Endometrial microvascular endothelial cells (primary cell): ENCODE measurements around the gene ZFC3H1. TPM values are rescaled to one million over a fixed set of nuclear protein-coding genes. Genes with fewer than 3 reads are reported as not detected.
"Not testable (repeated sequence)": the region's sequence is repeated elsewhere in the genome, so short reads cannot be mapped to it uniquely, and the experiment has no call there.

ENCODE experiments used
- in situ Hi-C: cut with HindIII; loops from 2 replicates; pipeline ENCODE4 v1.10.0; 2017; ENCODE audit warnings: low sequenced_read_pairs, low pct_unique_long_range_greater_than_20kb; ENCODE audit errors: inconsistent ontology term
- total RNA-seq: library from RNA; depleted of rRNA; stranded (reverse); fragments of >200 nt; gene quantifications from one replicate; pipeline ENCODE4 v1.2.3, GENCODE V29; 2015; ENCODE audit errors: inconsistent ontology term

ZFC3H1 gene
- total RNA-seq, 1 donor from 2014 or later, result 21.7 TPM

DNA sequence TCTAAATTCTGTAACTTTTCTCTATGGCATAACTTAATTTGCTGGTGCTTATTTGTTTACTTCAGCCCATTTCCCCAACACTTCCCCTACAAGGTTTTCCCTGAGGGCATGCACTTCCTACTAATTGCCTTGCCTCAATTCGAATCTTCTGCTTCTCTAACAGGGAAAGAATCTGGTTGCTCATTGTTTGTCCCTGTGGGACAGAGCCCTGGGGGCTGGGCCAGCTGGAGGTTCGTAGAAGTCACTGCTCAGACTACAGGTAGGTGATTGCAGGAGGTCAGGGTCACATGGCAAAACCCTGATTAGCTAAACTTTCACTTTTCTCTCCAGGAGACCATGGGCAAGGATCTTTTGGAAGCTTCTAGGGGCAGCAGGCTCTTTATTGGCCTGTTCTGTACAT, 72.0 kb downstream of the ZFC3H1 start:
- in situ Hi-C loops, result no loop called here

DNA sequence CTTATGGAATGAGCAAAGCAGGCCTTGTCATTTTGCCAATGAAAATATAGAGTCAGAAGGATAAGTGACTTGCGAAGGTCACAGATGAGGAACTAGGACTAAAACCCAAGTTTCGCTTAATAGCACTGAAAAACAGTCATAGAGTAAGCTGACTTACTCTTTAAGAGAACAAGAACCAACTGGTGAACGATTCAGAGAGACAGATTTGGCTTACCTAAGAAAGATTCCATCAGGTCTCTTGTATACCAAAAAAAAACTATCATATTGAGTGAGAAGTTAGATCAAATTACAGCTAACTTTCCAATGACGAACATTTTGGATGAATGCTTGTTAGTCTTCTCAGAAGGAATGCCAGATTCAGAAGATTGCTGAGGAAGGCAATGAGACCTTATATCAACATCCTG, 74.2 kb downstream of the ZFC3H1 start:
- in situ Hi-C loops, result no loop called here

DNA sequence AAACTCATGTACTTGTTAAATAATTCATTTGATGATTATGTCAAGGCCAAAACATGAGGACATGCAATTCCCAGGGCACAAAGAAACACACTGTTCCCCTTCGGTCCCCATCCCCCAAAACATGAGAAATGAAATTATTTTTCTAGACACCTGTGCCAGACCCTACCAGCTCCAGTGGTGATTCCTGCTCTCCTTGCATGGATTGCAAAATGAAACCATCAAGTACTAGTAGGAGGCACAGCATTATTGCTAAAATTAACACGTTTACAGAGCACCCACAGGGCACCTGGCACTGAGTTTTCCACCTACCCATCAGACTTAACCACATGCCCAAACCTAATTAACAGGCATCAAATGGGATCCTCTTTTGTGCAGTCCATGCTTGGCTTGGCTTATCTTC, 76.6 kb downstream of the ZFC3H1 start:
- in situ Hi-C loops, result no loop called here

DNA sequence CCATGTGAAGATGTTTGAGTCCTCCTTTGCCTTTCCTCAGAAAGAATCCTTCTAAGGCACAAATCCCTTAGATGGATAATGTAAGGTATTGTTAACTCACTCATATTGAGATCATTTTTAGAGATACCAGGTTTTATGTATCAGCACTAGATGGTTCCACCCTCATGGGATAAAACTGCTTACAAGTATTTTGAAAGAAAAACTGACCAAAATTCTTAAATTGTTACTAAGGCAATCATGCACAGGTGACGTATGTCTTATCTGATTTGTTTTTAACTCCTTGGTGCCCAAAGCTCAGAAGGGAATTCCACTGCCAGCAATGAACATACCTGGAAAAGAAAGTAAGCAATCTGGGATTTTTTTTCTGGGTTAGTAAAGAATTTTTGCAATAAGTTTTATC, 78.4 kb downstream of the ZFC3H1 start:
- in situ Hi-C loops, result no loop called here

DNA sequence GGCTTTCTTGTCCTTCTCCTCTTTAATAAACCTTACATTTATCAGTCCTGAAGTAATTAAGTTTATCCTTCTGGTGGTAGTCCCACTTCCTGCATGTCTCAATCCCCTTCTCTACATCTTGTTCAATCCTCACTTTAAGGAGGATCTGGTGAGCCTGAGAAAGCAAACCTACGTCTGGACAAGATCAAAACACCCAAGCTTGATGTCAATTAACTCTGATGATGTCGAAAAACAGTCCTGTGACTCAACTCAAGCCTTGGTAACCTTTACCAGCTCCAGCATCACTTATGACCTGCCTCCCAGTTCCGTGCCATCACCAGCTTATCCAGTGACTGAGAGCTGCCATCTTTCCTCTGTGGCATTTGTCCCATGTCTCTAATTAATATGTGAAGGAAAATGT, 79.3 kb downstream of the ZFC3H1 start:
- in situ Hi-C loops, result no loop called here

DNA sequence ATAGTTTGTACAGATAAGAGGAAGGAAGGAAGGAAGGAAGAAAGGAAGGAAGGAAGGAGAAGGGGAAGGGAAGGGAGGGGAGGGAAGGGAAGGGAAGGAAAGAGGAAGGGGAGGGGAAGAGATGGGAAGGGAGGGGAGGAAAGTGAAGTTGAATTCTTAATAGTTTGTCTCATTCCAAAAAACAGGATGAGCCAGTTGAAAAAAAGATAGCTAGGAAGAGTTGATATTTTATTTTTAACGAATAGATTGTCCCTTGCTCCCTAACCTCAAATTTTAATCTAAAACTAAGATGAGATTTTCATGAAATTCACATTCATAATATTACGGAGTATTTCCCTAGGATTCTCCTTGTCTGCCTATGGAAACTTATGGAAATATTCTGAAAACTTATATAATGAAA, 80.7 kb downstream of the ZFC3H1 start:
- in situ Hi-C loops, result no loop called here

DNA sequence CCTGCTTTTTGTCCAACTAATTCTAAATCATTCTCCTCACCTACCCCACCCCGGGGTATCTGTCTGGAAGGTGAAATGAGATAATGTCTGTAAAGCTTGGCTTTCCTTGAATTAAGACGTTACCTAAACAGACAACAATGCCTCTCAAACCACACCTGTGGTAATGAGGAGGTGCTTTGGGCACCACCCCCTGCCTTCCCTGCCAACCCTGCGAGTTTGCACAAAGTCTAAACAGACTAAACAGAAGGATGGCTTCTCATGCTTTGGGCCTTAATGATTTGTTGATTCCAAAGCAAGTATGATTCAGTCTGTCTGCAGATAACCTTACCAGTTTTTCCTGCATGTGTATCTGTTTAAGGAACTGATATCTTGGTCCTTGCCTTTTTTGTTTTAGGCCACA, 82.4 kb downstream of the ZFC3H1 start:
- in situ Hi-C loops, result no loop called here

DNA sequence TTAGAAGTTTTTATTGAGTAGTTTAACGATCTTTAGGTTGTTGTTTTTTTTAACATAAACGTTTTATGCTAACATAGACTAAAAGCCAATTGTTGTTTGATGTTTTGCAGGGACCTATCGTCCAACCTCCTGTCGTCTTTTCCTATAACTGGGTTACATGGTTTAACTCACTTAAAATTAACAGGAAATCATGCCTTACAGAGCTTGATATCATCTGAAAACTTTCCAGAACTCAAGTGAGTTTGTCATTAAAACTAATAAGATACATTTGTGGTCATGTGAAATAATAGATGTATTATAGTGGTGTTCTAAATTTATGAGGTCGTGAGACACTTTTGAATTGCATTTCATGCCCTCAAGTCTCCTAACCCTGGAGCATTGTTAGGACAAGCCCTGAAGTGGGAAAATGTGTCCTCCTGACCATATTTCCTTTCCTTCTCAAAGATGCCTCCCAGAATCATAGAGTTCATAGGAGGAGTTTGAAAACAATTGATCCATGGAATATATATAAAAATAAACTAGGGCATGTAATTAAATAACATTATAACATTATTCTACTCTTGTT, 84.9 kb downstream of the ZFC3H1 start:
- in situ Hi-C loops, result no loop called here

DNA sequence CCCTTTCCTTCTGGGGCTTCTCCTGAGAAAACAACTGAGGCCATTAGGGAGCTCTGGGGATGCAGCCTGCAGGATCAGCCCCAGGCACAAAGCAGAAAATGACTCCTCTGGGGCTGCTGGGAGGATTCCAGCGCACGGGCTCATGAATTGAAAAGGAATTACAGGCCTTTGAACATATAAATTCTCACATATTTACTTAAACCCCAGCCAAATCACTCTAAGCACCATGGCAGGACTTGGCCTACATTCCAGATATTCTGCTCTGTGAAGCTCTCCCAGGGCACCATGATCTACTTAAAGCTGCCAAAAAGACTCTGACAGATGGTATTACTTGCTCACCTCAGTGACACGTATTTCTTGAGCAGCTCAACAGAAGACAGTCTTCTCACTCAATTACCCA, 87.2 kb downstream of the ZFC3H1 start:
- in situ Hi-C loops, result no loop called here

DNA sequence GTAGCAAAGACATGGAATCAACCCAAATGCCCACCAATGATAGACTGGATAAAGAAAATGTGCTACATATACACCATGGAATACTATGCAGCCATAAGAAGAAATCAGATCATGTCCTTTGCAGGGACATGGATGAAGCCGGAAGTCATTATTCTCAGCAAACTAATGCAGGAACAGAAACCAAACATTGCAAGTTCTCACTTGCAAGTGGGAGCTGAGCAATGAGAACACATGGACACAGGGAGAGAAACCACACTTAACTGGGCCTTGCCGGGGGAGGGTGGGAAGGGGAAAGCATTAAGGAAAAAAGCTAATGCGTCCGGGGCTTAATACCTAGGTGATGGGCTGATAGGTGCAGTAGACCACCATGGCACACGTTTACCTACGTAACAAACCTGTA, 93.8 kb downstream of the ZFC3H1 start:
- in situ Hi-C loops, result not testable (repeated sequence)

DNA sequence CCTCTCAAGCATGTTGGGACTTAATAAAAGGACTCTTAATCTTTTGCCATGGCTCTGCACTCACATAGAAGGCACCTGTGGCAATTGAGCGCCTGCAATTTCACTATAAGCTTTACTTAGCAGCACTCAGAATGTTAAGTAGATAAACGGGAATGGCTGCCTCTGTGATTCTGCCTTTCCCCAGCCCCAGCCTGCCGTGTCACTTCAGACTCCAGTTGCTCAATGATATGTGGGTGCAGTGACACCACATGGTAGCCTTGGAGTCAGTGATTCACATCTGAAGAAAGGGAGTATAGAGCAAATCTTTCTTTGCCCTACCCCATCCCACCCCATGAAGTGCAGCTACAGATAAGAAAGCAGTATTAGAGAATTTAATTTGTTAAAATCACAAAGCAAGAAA, 96.1 kb downstream of the ZFC3H1 start:
- in situ Hi-C loops, result no loop called here

DNA sequence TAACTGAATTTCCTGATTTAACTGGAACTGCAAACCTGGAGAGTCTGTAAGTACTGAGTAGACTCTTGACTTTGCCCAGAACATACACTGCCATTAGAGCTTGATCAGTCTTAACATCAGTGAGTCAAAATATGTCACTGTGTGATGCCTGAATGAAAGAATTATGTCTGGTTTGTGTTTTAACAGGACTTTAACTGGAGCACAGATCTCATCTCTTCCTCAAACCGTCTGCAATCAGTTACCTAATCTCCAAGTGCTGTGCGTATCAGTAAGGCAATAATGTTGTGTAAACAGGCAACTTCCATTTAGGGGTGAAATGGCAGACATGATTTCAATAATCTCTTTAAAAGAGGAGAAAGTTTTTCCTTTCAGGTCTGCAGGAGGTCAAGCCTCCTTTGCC, 97.0 kb downstream of the ZFC3H1 start:
- in situ Hi-C loops, result no loop called here

DNA sequence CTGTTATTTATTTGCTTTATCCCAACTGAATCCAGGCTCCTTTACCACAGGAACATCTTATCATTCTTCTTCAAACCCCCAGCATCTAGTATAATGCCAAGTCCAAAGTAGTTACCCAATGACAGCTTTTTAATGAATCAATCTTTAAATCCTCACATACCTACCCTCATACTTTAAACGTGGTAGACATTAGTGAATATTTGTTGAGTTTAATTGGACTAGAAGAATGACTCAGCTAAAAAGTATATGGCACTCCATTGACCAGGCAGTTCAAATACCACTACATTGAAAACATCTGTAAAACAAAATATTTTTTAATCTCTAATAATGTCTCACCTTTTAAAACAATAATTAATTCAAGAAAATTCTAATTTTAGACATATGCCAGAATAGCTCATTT, 98.1 kb downstream of the ZFC3H1 start:
- in situ Hi-C loops, result no loop called here

DNA sequence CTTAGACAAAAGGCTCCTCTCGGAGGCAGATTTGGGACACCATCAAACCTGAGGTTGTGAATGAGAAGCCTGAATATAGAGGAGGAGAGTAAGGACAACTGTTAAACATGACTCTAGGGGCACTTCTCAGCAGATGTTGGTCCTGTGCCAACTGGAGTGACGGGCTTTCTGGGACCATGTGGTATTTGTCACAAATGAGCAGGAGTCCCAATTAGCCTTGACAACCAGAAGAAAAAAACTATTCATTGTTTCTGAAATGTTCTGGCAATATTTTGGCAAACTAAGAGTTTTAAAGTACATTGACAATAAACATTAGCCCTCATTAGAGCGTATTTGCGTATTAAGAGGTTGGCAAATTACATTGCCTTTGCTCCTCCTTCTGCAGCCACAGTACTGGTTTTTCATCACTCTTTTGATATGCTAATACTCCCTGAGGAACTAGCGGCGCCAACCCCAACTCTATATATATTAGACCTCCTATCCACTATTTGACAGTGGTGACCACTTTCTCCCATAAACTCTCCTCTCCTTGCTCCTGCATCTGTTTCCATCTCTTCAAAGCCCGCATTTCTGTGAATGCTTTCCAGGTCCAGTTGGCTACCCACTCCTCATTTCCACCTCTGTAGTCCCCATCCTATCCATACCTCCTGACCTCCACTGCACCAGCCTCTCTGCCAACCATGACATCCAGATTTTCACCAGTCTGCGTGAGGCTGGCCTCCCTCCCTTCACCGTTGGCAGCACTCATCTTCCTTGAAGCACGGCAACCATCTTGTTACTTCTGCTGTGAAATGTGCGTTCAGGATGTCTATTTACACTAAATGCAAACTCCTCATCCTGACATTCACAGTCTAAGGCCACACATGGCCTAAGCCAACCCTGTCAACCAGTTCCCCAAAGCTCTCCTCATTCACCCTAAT, 100.7 kb downstream of the ZFC3H1 start:
- in situ Hi-C loops, result no loop called here

Other genes starting within 250 kb of the ZFC3H1 start
- gene LGR5, start 224.1 kb downstream of the ZFC3H1 start, total RNA-seq, result not detected
- gene THAP2, start 453 bp upstream of the ZFC3H1 start, total RNA-seq, result 3.0 TPM
- 39.1 TPM for gene TMEM19, start 22.2 kb upstream of the ZFC3H1 start, total RNA-seq
- 19.5 TPM for gene RAB21, start 91.0 kb upstream of the ZFC3H1 start, total RNA-seq
- gene TBC1D15, start 175.9 kb upstream of the ZFC3H1 start, total RNA-seq, result 17.8 TPM